Measurements from ENCODE around the gene EMX2.
"Not testable (repeated sequence)": the region's sequence is repeated elsewhere in the genome, so short reads cannot be mapped to it uniquely, and the experiment has no call there.

EMX2 gene

GRCh38 chr10:117562896-117563737, 20.6 kb downstream of the EMX2 start:
- DNase-seq, result no peak

DNA sequence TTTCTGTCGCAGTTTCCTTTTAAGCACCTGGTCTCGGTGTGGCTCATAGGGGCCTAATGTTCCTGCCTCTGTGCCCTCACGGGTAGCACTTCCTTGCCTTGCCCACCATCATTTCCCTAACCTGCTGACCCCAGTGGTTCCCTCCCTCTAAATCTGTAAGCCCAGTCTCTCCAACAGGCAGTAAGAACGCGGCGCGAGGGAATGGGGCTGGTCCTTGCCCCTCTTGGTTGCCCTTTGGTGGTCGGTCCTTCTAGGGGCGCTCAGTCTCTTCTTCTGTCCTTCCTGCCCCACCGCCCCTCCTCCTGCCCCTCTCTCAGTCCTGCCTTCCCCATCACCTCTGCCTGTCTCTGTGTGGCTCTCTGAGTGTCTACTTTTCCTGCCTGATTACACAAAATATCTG, 21.2 kb downstream of the EMX2 start:
- DNase-seq, result no peak

- no peak for DNase-seq
Measured at GRCh38 chr10:117565068-117565467, 22.5 kb downstream of the EMX2 start.

DNA sequence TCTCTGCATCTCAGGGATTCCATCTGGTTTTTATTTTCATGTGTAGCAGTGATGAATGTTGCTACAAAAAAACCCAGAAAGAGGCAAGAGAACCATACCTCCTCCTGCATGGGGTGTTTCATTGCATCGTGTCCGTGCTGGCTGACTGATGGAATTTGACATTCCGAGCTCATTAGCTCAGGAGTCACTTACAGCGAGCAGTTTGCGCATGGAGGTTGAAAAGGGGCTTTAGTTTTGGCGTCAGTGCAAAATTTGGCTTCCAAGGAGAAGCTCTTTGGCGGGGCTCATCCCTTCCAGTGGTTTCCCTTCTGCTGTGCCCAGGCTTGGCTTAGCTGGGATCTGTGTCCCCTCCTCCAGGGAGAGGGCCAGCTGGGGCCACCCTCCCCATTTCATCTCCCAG, 25.8 kb downstream of the EMX2 start:
- DNase-seq, result no peak

- DNase-seq, result no peak
Measured at GRCh38 chr10:117569610-117570390, 27.3 kb downstream of the EMX2 start.

GRCh38 chr10:117570880-117571279, 28.3 kb downstream of the EMX2 start:
- DNase-seq, result no peak

DNA sequence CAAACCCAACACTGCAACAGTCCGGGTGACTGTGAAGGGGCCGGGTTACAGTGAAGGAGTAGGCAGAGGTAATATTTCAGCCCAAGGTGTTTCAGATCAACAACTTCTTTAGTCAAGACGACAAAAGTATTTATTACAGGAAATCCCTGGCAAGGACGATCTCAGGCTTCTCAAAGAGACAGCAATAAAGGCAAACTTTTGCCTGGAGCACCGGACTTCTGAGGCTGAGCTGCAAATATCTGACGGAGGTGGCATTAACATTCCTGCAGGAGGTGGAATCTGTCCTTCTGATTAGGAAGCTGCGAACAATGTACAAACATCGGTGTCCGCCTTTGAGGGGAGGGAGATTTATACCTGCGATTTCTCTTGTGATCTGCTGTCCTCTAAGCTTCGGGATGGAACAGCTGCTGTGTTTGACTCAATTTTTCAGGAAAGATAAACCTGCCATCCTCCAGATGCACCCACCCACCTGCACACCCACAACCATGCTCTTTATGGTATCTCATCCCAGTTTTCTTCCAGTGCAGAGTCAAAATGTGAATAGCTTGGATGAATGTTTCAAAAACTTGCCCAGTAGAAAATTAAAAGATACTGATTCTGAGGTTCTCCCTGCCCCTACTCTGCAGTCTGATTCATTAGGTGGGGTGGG, 32.1 kb downstream of the EMX2 start:
- DNase-seq, result no peak

- no peak for DNase-seq
Measured at GRCh38 chr10:117578490-117578889, 35.9 kb downstream of the EMX2 start.

DNA sequence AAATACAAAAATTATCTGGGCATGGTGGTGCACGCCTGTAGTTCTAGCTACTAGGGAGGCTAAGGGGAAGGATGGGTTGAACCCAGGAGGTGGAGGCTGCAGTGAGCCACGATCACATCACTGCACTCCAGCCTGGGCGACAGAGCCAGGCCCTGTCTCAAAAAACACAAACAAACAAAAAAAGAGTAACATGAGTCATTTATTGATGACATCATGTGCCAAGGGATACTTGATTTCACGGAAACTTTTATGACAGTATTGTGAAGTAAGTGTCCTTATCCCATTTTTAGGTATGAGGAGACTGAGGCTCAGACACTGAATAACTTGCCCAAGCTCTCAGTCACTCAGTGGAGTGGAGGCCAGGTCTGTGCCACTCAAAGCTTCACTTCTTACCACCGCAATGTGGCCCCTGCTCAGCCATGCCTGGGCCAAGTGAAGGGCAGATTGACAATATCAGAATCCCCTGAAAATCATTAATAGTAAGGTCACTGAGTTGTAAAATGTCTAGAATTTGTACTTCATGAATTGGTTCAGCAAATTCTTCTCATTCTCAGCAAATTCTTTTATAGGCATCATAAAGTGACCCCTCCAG, 36.5 kb downstream of the EMX2 start:
- DNase-seq, result no peak

DNA sequence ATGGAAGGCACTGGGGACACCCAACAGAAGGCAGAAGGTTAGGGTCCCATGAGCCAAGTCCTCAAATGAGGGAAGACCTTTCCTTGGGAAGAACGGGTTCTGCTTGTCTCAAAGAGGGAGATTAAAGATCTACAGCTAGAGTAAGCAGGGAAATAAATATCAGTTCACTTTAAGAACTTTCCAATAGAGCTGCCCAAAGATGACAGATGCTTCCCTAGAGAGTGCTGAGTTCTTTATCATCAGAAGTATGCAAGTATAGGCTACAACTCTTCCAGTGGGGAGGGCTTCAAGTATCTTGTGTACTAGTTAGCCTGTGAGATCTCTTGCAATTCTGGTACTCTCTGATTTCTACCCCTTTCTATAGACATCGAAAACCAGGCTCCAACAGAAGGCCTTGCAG, 39.4 kb downstream of the EMX2 start:
- DNase-seq, result no peak

GRCh38 chr10:117584831-117585230, 42.3 kb downstream of the EMX2 start:
- DNase-seq, result not testable (repeated sequence)

- no peak for DNase-seq
Measured at GRCh38 chr10:117587036-117587435, 44.5 kb downstream of the EMX2 start.

DNA sequence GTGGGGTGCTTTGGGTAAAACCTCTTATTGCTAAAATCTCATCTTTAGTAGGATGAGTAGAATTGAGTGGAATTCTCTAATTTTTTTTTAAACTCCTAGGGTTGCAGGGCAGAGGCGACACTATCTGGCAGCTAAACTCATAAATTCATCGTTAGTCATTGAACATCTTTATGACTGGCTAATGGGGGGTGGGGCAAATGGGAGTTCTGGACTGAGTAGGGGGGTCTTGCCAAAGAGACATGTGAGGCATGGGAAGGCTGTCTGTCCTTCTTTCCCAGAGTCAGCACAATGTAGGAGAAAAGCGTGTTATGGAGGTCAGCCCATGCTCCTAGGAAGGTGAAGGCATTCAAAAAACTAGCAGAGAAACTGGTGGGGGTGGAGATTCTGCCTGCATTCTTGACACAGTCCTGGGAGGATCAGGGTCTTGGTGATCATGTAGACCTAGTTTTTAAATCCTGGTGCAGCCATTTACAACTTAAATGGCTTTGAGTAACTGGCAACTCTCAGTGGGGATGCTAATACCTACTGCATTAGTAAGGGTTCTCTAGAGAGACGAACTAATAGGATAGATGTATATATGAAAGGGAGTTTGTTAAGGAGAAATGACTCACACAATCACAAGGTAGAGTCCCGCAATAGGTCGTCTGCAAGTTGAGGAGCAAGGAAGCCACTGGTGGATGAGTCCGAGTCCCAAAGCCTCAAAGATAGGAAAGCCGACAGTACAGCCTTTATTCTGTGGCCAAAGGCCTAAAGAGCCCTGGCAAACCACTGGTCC, 47.7 kb downstream of the EMX2 start:
- no peak for DNase-seq

- no peak for DNase-seq
Measured at GRCh38 chr10:117591043-117591442, 48.5 kb downstream of the EMX2 start.

DNA sequence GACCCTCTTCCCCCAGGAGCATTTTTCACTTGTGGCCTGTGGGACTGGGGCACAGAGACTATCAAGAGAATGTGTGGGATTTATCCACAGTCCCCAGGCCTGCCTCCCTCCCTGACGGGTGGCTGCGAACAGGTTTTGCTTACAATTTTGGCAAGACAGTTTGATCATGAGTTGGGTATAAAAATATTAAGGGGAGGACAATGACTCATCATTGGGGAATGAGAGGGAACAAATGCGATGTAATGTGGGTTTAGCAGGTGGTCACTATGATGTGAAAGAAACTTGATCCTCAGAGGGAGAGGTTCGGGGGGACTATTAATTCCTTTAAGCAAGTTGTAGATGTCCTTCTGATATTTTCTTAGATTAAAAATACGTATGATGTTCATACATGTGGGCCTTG, 52.2 kb downstream of the EMX2 start:
- no peak for DNase-seq

GRCh38 chr10:117596706-117597105, 54.2 kb downstream of the EMX2 start:
- DNase-seq, result no peak

DNA sequence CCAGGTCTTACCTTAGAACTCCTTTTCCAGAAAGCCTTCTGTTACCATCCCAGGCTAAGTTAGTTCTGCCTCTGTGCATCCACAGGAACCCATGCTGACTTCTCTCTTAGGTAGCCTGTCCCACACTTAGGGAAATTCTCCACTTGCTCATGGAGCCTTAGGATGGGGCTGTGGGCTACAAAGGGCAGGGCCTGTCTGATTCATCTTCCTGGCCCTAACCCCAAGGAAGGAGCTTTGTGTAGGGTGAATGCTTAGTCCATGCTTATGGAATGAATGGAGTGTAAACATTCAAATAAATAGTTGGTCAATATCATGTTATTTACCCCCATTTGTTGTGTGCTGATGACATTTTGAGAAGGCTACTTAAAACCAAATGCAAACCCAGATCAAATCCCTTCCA, 54.7 kb downstream of the EMX2 start:
- DNase-seq, result no peak
